ENCODE results near the gene NUDT3.
A peak's percentile ranks its signal among the peaks of the same experiment; 100 is the strongest.
"Not testable (repeated sequence)": the region's sequence is repeated elsewhere in the genome, so short reads cannot be mapped to it uniquely, and the experiment has no call there.

NUDT3 gene

GRCh38 chr6:34280216-34280615, 112.3 kb downstream of the NUDT3 start:
- no peak for DNase-seq

- DNase-seq: no peak
These were observed 113.6 kb downstream of the NUDT3 start for GRCh38 chr6:34278833-34279232.

- no peak for DNase-seq
These were observed 114.7 kb downstream of the NUDT3 start for GRCh38 chr6:34277763-34278112.

GRCh38 chr6:34276881-34277762, 115.3 kb downstream of the NUDT3 start:
- DNase-seq: no peak

GRCh38 chr6:34276191-34276590, 116.3 kb downstream of the NUDT3 start:
- no peak for DNase-seq

GRCh38 chr6:34275128-34275804, 117.2 kb downstream of the NUDT3 start:
- no peak for DNase-seq

GRCh38 chr6:34274129-34274528, 118.3 kb downstream of the NUDT3 start:
- DNase-seq: no peak

- no peak for DNase-seq
These were observed 119.1 kb downstream of the NUDT3 start for GRCh38 chr6:34273242-34273805.

- no peak for DNase-seq
These were observed 120.2 kb downstream of the NUDT3 start for GRCh38 chr6:34272013-34272926.

- not testable (repeated sequence) for DNase-seq
These were observed 122.7 kb downstream of the NUDT3 start for GRCh38 chr6:34269658-34270341.

- DNase-seq: not testable (repeated sequence)
These were observed 123.3 kb downstream of the NUDT3 start for GRCh38 chr6:34269132-34269531.

- no peak for DNase-seq
These were observed 124.7 kb downstream of the NUDT3 start for GRCh38 chr6:34267746-34268145.

- not testable (repeated sequence) for DNase-seq
These were observed 129.0 kb downstream of the NUDT3 start for GRCh38 chr6:34263484-34263883.

GRCh38 chr6:34260576-34261267, 131.7 kb downstream of the NUDT3 start:
- DNase-seq: no peak

- no peak for DNase-seq
These were observed 132.9 kb downstream of the NUDT3 start for GRCh38 chr6:34259529-34260069.

- DNase-seq: not testable (repeated sequence)
These were observed 140.1 kb downstream of the NUDT3 start for GRCh38 chr6:34252395-34252794.

GRCh38 chr6:34249469-34250261, 142.8 kb downstream of the NUDT3 start:
- no peak for DNase-seq

GRCh38 chr6:34248727-34249468, 143.6 kb downstream of the NUDT3 start, which contains the start of gene SMIM29:
SMIM29 (minus strand) TSS chr6:34249006; CDS start chr6:34247791, 1,215 bp downstream.
- peak; percentile 99 for DNase-seq

- DNase-seq: peak; percentile 67
These were observed 144.2 kb downstream of the NUDT3 start for GRCh38 chr6:34248198-34248726.

All from activated CD4-positive, CD25-positive, alpha-beta regulatory T cell treated with anti-CD3 and anti-CD28 coated beads, Interleukin-2, amount 50 U/mL, for 72 hours (primary cell).